H1 (cell line): ENCODE data around the gene G6PC3.

Experiments
- EP300 ChIP-seq, 2 experiments: IDR thresholded peaks; 1 replicate in 1 of 2; 2 replicates in 1 of 2; pipeline ENCODE4 v1.6.1; 2011 to 2012; ENCODE audit warnings: low read depth in 2 of 2, low read length in 2 of 2, mild to moderate bottlenecking in 2 of 2, borderline replicate concordance in 1 of 2, inconsistent platforms in 1 of 2, moderate library complexity in 1 of 2
- POLR2A ChIP-seq, 2 experiments: IDR thresholded peaks; 1 replicate in 1 of 2; 2 replicates in 1 of 2; pipeline ENCODE4 v1.6.1; 2011; ENCODE audit warnings: low read depth in 2 of 2, low read length in 2 of 2, mild to moderate bottlenecking in 2 of 2; ENCODE audit errors: control extremely low read depth in 1 of 2
- POLR2AphosphoS5 ChIP-seq: IDR thresholded peaks from 2 replicates; pipeline ENCODE4 v1.6.1; 2011; ENCODE audit warnings: low read depth, low read length
- RBBP5 ChIP-seq: IDR thresholded peaks from 2 replicates; pipeline ENCODE4 v1.7.1; 2012; ENCODE audit warnings: low read depth, mild to moderate bottlenecking, inconsistent platforms, low read length, moderate library complexity, borderline replicate concordance
- RFX5 ChIP-seq: IDR thresholded peaks from 2 replicates; pipeline ENCODE4 v1.6.1; 2011; ENCODE audit warnings: low read depth, low read length, improper control_type of control experiment, borderline replicate concordance
- SIRT6 ChIP-seq: IDR thresholded peaks from one replicate; pipeline ENCODE4 v1.7.1; 2012; ENCODE audit warnings: low read length, inconsistent platforms
- SP2 ChIP-seq: IDR thresholded peaks from 2 replicates; pipeline ENCODE4 v1.6.1; 2012; ENCODE audit warnings: mild to moderate bottlenecking, low read length, inconsistent platforms
- SUZ12 ChIP-seq: fragments of 200-600 bp; sonication (generic); IDR thresholded peaks from 2 replicates; pipeline ENCODE4 v1.6.1; 2012; ENCODE audit warnings: mild to moderate bottlenecking, inconsistent platforms, low read length, moderate library complexity, mixed read lengths
- ZNF274 ChIP-seq: IDR thresholded peaks from 2 replicates; pipeline ENCODE4 v1.7.0; 2012; ENCODE audit warnings: low read length, borderline replicate concordance; ENCODE audit errors: extremely low read depth
- TF ChIP-seq, protein P1 (sequence below), 3 experiments: IDR thresholded peaks; 1 replicate in 2 of 3; 2 replicates in 1 of 3; pipeline versions ENCODE4 v1.5.1 to v1.6.1; 2011; ENCODE audit warnings: low read length in 3 of 3, mild to moderate bottlenecking in 3 of 3, inconsistent platforms in 2 of 3, low read depth in 1 of 3, moderate library complexity in 1 of 3; ENCODE audit not compliant: insufficient read depth in 1 of 3; ENCODE audit errors: control extremely low read depth in 1 of 3
- TF ChIP-seq, protein P2 (sequence below): IDR thresholded peaks from 2 replicates; pipeline ENCODE4 v1.6.1; 2011; ENCODE audit warnings: low read length, improper control_type of control experiment
- TF ChIP-seq, protein P3 (sequence below): IDR thresholded peaks from 2 replicates; pipeline ENCODE4 v1.6.1; 2012; ENCODE audit warnings: inconsistent platforms

DNA sequence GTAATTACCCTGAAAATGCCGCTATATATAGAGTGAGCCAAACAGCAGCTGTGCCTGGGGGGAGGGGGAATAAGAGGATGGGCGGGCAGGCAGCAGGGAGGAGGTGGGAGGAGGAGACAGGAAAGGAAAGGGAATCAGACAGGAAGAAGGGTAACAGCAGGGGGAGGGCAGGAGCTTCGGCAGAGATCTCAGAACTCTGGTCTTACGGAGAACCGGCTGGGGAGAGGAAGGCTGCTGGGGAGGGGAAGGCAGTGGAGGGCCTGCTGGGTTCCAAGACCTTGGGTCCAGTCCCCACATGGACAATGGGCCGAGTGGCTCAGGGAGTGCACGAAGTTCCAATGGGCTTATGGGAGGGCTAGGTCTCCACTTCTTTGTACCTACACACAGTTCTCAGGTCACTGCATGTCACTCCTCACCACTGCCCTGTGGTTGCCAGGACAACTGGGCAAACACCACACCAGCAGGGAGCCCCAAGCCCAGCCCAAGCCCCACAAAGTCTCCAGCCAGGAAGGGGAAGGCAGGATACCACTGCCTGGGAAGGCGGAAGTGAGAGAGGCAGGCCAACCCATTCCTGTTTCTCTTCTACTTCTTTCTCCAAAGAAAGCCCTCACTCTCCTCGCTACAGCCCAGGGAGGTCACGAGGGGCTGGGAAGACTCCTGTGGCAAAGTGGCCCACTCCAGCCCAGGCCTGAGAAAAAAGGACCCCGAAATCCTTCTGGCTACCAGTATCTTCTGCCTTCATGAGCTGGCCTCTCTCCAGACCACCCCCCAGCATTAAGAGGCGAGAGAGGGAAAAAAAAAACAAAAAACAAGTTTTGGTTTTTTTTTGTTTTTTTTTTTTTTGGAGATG is 25.3 kb downstream of the G6PC3 start:
- TF ChIP-seq, protein P1, sequence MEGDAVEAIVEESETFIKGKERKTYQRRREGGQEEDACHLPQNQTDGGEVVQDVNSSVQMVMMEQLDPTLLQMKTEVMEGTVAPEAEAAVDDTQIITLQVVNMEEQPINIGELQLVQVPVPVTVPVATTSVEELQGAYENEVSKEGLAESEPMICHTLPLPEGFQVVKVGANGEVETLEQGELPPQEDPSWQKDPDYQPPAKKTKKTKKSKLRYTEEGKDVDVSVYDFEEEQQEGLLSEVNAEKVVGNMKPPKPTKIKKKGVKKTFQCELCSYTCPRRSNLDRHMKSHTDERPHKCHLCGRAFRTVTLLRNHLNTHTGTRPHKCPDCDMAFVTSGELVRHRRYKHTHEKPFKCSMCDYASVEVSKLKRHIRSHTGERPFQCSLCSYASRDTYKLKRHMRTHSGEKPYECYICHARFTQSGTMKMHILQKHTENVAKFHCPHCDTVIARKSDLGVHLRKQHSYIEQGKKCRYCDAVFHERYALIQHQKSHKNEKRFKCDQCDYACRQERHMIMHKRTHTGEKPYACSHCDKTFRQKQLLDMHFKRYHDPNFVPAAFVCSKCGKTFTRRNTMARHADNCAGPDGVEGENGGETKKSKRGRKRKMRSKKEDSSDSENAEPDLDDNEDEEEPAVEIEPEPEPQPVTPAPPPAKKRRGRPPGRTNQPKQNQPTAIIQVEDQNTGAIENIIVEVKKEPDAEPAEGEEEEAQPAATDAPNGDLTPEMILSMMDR (IDR thresholded peaks at IDR 0.05; ENCODE audit: control extremely low read depth in 1 of 3, insufficient read depth in 1 of 3, low read depth in 1 of 3, low read length in 3 of 3): no peak
- TF ChIP-seq RBBP5: peak; percentile 98
- TF ChIP-seq ZNF274: no peak
- TF ChIP-seq RFX5: no peak
- TF ChIP-seq, protein P2, sequence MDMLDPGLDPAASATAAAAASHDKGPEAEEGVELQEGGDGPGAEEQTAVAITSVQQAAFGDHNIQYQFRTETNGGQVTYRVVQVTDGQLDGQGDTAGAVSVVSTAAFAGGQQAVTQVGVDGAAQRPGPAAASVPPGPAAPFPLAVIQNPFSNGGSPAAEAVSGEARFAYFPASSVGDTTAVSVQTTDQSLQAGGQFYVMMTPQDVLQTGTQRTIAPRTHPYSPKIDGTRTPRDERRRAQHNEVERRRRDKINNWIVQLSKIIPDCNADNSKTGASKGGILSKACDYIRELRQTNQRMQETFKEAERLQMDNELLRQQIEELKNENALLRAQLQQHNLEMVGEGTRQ: no peak
- TF ChIP-seq SP2: no peak
- TF ChIP-seq EP300 (IDR thresholded peaks at IDR 0.05; ENCODE audit: borderline replicate concordance in 1 of 2, low read depth in 2 of 2, low read length in 2 of 2): no peak; a peak in 1 of 3 replicates
- TF ChIP-seq SUZ12: no peak
- TF ChIP-seq POLR2A (IDR thresholded peaks at IDR 0.05; ENCODE audit: control extremely low read depth in 1 of 2, low read depth in 2 of 2, low read length in 2 of 2): peak in 1 of 2 experiments; percentile 67; a peak in 2 of 3 replicates
- TF ChIP-seq POLR2AphosphoS5: peak; percentile 70
- no peak for TF ChIP-seq SIRT6
- TF ChIP-seq, protein P3, sequence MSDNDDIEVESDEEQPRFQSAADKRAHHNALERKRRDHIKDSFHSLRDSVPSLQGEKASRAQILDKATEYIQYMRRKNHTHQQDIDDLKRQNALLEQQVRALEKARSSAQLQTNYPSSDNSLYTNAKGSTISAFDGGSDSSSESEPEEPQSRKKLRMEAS: peak; percentile 17; the same call in 1 of the 2 replicates
